Mesothelial cell of epicardium (in vitro differentiated cells): ENCODE results near the gene SLC41A2. TPM values are rescaled to one million over a fixed set of nuclear protein-coding genes. Genes with fewer than 3 reads are reported as not detected.

Experiments
- DNase-seq, 2 experiments: peaks; one replicate each; pipeline ENCODE4 v3.0.0; 2021; ENCODE audit warnings: low spot score in 2 of 2; ENCODE audit not compliant: unreplicated experiment in 2 of 2
- H3K27ac Mint-ChIP-seq: 2 replicates; pipeline ENCODE4 v1.8.0; 2021; ENCODE audit warnings: mixed read lengths
- H3K27me3 Mint-ChIP-seq: 2 replicates; pipeline ENCODE4 v1.8.0; 2021; ENCODE audit warnings: low read depth, mixed read lengths
- H3K36me3 Mint-ChIP-seq: 2 replicates; pipeline ENCODE4 v1.8.0; 2021; ENCODE audit warnings: mixed read lengths
- H3K4me1 Mint-ChIP-seq: 2 replicates; pipeline ENCODE4 v1.8.0; 2021; ENCODE audit warnings: mixed read lengths
- H3K4me3 Mint-ChIP-seq: 2 replicates; pipeline ENCODE4 v1.8.0; 2021; ENCODE audit warnings: mild to moderate bottlenecking, moderate library complexity, mixed read lengths
- H3K9me3 Mint-ChIP-seq: 2 replicates; pipeline ENCODE4 v1.8.0; 2021; ENCODE audit warnings: mixed read lengths
- total RNA-seq: library from RNA; stranded (reverse); gene quantifications from 3 replicates; pipeline ENCODE4 v1.2.1, GENCODE V29; 2021
- TF ChIP-seq, protein P1 (sequence below): fragments of 200-600 bp; sonication (generic); IDR thresholded peaks from one replicate; pipeline ENCODE4 v1.5.0; 2021; ENCODE audit warnings: antibody characterized with exemption; ENCODE audit not compliant: unreplicated experiment

The SLC41A2 gene
- total RNA-seq, 1 donor from 2014 or later: 6.9 TPM

DNA sequence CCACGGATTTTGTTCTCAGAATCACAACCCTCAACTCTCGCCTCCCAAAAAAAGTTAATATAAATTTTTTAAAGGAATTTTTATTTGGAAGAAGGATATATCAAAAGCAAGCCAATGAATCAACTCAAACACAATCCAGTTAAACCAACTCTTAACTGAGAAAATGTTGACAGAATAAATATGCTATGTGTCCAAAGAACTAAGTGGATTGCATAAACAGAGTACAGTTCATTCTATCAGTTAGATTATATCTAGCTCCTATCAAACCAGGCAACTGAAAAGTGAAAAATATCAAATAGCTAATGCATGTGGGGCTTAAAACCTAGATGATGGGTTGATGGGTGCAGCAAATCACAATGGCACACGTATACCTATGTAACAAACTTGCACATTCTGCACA lies 16.6 kb downstream of the SLC41A2 start:
- no peak overlapping the region for H3K4me3 Mint-ChIP-seq
- H3K9me3 Mint-ChIP-seq: peaks cover 19% of the 10 kb centered on the region
- H3K27me3 Mint-ChIP-seq: peaks cover 4% of the 10 kb centered on the region
- no peaks in the 10 kb centered on the region for H3K4me1 Mint-ChIP-seq
- no peak overlapping the region for H3K27ac Mint-ChIP-seq
- H3K36me3 Mint-ChIP-seq: no peaks in the 10 kb centered on the region
- no peak for DNase-seq
- TF ChIP-seq, protein P1, sequence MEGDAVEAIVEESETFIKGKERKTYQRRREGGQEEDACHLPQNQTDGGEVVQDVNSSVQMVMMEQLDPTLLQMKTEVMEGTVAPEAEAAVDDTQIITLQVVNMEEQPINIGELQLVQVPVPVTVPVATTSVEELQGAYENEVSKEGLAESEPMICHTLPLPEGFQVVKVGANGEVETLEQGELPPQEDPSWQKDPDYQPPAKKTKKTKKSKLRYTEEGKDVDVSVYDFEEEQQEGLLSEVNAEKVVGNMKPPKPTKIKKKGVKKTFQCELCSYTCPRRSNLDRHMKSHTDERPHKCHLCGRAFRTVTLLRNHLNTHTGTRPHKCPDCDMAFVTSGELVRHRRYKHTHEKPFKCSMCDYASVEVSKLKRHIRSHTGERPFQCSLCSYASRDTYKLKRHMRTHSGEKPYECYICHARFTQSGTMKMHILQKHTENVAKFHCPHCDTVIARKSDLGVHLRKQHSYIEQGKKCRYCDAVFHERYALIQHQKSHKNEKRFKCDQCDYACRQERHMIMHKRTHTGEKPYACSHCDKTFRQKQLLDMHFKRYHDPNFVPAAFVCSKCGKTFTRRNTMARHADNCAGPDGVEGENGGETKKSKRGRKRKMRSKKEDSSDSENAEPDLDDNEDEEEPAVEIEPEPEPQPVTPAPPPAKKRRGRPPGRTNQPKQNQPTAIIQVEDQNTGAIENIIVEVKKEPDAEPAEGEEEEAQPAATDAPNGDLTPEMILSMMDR: no peak

DNA sequence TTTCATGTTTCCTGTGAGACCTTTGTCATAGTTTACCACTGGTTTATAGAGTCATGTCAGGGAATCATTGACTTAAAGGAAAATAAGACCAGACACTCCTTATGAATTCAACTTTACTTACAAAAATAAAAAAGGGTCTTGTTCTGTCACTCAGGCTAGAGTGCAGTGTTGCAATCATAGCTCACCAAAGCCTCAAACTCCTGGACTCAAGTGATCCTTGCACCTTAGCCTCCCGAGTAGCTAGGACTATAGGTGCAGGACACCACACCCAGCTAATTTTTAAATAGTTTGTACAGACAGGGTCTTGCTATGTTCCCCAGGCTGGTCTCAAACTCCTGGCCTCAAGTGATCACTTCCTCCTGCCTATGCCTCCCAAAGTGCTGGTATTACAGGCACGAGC lies 19.0 kb downstream of the SLC41A2 start:
- no peak for DNase-seq
- no peak overlapping the region for H3K4me3 Mint-ChIP-seq
- no peaks in the 10 kb centered on the region for H3K36me3 Mint-ChIP-seq
- H3K27ac Mint-ChIP-seq: no peak overlapping the region
- H3K9me3 Mint-ChIP-seq: peaks cover 13% of the 10 kb centered on the region
- no peaks in the 10 kb centered on the region for H3K4me1 Mint-ChIP-seq
- peaks cover 4% of the 10 kb centered on the region for H3K27me3 Mint-ChIP-seq
- TF ChIP-seq, protein P1: no peak

DNA sequence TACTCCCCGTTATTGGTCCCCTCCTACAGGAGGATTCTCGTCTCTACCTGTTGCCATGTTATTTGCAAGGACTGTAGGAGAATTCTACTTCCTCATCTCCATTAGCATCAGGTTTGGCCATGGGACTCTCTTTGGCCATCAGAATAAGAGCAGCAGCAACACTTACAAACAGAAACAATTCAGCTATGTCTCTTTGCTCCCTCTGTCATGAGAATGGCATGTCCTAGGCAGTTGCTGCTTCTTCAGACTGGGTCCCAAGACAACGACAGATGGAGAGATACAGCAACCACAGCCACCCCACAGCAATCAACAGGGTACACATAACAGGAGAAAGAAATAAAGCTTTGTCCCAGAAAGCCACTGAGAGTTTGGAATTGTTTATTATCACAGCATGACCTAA lies 19.7 kb downstream of the SLC41A2 start:
- Mint-ChIP-seq H3K4me1 (no peaks in the 10 kb centered on the region), H3K27me3 (peaks cover 4% of the 10 kb centered on the region), H3K27ac (no peak overlapping the region), H3K9me3 (peaks cover 6% of the 10 kb centered on the region), H3K4me3 (no peak overlapping the region), H3K36me3 (no peaks in the 10 kb centered on the region)
- no peak for DNase-seq
- TF ChIP-seq, protein P1: no peak

DNA sequence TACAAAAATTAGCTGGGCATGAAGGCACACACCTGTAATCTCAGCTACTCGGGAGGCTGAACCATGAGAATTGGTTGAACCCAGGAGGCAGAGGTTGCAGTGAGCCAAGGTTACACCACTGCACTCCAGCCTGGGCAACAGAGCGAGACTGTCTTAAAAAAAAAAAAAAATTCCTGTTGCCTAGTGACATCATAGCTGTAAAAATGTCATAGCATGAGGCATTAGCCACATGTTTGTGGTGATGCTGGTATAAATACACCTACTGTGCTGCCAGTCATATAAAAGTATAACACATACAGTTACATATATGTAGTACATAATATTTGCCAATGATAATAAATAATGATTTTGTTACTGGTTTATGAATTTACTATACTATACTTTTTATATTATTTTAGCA lies 22.2 kb downstream of the SLC41A2 start:
- Mint-ChIP-seq H3K27ac (no peak overlapping the region), H3K4me3 (no peak overlapping the region), H3K9me3 (no peaks in the 10 kb centered on the region), H3K27me3 (peaks cover 1% of the 10 kb centered on the region), H3K36me3 (no peaks in the 10 kb centered on the region), H3K4me1 (no peaks in the 10 kb centered on the region)
- TF ChIP-seq, protein P1: no peak
- no peak for DNase-seq

DNA sequence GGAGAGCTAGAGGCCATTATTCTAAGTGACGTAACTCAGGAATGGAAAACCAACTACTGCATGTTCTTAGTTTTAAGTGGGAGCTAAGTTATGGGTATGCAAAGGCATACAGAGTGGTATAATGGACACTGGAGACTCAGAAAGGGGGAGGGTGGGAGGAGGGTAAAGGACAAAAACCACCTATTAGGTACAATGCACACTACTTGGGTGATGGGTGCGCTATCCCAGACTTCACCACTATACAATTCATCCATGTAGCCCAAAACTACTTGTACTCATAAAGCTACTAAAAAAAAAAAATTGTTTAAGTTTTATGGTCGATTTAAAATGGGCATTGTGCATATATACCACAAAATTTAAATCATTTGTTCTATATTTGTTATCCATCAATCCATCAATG lies 24.3 kb downstream of the SLC41A2 start:
- Mint-ChIP-seq H3K4me3 (no peak overlapping the region), H3K36me3 (no peaks in the 10 kb centered on the region), H3K27me3 (no peaks in the 10 kb centered on the region), H3K9me3 (no peaks in the 10 kb centered on the region), H3K4me1 (no peaks in the 10 kb centered on the region), H3K27ac (no peak overlapping the region)
- no peak for DNase-seq
- TF ChIP-seq, protein P1: no peak

DNA sequence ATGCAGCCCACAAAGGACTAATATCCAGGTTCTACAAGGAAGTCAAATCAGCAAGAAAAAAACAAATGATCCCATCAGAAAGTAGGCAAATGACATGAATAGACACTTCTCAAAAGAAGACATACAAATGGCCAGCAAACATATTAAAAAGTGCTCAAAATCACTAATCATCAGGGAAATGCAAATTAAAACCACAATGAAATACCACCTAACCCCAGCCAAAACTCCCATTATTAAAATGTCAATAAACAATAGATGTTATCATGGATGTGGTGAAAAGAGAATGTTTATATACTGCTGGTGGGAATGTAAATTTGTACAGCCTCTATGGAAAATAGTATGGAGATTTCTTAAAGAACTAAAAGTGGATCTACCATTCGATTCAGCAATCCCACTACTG lies 25.0 kb downstream of the SLC41A2 start:
- DNase-seq: no peak
- H3K4me1 Mint-ChIP-seq: no peaks in the 10 kb centered on the region
- H3K9me3 Mint-ChIP-seq: no peaks in the 10 kb centered on the region
- H3K4me3 Mint-ChIP-seq: no peak overlapping the region
- no peaks in the 10 kb centered on the region for H3K27me3 Mint-ChIP-seq
- TF ChIP-seq, protein P1: no peak
- no peaks in the 10 kb centered on the region for H3K36me3 Mint-ChIP-seq
- H3K27ac Mint-ChIP-seq: no peak overlapping the region
